GM19463 (cell line): Measurements from ENCODE around the gene KRTAP10-10.
"Not testable (repeated sequence)": the region's sequence is repeated elsewhere in the genome, so short reads cannot be mapped to it uniquely, and the experiment has no call there.

Experiments
- ATAC-seq: cut with Tn5 transposase; IDR thresholded peaks from one replicate; pipeline ENCODE4 v1.9.1; 2021; ENCODE audit warnings: mild to moderate bottlenecking, moderate library complexity; ENCODE audit not compliant: unreplicated experiment

KRTAP10-10 gene

GRCh38 chr21:44648557-44649311, 11.6 kb downstream of the KRTAP10-10 start:
- ATAC-seq = no peak

GRCh38 chr21:44649521-44650100, 12.5 kb downstream of the KRTAP10-10 start:
- no peak for ATAC-seq

- no peak for ATAC-seq
These were observed 13.3 kb downstream of the KRTAP10-10 start for GRCh38 chr21:44650265-44650972.

DNA sequence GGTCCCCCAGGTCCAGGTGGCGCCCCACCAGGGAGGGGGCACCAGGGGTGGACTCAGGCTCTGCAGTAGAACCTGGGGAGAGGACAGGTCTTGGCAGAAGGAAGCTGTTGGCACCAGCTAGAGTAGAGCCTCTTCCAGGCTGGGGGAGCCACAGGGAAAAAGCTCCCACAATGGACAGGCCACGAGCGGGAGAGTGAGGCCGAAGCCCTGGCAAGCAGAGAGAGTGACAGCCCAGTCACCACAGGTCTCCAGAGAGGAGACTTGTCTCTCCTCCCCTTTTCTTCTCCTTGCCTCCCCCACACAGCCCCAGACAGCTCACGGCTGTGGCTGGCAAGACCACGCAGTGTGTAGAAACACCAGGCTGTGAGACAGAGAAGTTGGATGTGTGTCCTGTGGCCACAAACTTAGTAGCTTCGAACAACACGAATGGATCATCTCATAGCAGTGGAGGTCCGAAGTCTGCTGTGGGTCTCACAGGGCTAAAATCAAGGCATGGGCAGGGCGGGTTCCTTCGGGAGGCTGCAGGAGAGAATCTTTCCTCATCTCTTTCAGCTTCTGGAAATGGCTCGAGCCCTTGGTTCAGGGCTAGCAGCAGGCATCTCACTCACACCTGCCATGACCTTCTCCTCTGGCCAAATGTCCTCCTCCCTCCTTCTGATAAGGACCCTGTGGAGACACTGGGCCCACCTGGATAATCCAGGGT, 14.0 kb downstream of the KRTAP10-10 start:
- ATAC-seq = no peak

DNA sequence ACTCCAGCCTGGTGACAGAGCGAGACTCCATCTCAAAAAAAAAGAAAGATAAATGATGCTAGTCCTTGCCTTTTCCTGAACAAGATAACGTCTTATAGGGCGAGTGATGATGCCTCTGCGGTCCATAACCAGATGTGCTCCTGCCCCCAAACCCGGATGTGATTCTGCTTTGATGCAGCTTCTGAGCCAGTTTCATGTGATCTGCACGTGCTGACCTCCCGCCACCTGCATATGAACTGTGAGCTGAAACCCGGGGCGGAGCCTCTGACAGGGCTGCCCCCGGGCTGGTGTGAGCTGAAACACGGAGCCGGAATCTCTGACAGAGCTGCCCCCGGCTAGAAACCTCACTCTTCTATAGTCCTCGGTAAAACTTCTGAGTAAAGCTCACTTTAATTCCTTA, 16.0 kb downstream of the KRTAP10-10 start:
- ATAC-seq = no peak

DNA sequence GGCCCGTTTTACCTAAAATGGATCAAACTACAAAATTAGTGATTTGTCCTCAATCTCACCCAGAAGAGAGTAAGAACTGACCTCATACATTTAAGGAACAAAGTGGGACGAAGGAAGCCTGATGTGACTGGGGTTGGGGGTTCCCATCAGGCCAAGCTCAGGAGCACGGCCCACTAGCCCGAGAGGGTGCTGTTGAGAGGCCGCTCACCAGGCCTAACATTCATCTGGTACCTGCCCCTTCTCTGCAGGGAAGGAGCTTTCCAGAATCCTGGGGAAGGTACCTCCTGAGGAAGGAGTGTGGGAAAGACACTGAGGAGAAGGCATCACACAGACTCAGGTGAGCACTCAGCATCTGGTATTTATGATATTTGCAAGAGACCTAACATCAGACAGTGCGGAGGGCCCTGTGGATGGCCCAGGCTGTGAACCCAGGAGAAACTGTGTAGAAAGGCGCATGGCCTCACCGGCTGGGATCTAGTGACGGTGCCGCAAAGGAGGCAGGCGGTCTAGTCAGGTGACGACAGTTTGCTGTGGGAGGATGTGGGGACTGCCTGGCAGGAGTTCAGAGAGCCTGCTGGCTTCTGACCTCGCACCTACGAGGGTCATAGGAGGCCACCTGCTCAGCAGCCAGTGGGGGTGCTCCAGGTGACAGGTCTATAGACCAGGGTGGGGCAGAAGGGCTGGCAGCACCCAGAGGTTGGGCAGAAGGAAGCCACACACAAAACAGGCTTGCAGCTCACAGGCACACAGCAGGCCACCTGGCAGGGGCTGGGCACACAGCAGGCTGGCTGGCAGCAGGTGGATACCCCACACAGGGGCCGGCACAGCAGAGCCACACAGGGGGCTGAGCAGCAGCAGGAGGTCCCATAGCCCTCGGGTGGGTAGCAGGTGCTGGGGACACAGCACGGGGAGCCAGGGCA, 16.8 kb downstream of the KRTAP10-10 start:
- no peak for ATAC-seq

DNA sequence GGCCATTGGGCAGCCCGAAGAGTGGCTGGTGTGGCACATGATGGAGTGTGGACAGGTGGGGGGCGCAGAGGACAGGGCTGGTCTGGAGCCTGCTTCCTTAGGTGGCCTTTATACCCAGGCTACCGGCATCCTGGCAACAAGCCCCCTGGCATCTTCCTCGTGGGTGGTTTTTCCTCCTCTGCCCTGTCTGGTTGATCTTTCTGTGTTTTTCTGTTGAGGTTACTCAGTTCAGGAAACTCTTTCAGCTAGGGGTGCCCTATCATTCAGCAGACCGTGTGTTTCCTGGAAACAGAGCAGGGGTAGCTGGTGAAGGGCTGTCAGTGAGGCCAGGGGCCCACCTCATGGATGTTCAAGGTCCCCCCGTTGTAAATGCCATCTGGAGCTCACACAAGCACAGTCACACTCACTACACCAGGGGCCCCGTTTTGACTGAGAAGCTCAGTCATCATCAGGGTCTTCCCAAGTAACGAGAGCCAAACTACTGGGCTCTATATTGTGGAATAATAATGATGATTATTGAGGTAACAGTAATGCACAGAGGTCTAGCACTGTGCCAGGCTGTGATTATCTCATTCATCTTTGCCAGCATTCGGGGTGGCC, 17.5 kb downstream of the KRTAP10-10 start, which contains the start of gene KRTAP12-4:
Gene KRTAP12-4, minus strand, starts transcription at position 84 of the 600 bp plus-strand sequence. Its CDS starts 45 bp downstream, at position 39.
- no peak for ATAC-seq

DNA sequence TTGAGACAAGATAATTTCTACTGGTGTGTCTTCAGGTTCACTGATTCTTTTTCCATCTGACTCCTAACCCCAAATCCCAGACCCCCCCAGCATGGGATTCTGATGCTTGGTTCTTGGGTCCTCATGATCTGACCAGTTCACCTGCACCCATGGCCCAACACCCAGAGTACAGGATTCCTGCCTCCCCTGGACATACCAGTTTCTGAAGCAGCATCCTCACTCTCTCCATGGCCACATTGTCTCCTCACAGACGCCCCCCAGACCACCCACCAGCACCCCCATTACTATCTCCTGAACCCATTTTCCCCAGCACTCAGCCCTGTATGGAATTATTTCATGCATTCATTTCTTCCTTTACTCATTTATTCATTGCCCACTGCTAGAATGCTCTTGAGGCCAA, 19.7 kb downstream of the KRTAP10-10 start:
- no peak for ATAC-seq

- no peak for ATAC-seq
These were observed 20.7 kb downstream of the KRTAP10-10 start, which contains the start of gene KRTAP12-3 for GRCh38 chr21:44657635-44658540. KRTAP12-3 (plus strand) TSS chr21:44657932; CDS start chr21:44657980, 48 bp downstream.

DNA sequence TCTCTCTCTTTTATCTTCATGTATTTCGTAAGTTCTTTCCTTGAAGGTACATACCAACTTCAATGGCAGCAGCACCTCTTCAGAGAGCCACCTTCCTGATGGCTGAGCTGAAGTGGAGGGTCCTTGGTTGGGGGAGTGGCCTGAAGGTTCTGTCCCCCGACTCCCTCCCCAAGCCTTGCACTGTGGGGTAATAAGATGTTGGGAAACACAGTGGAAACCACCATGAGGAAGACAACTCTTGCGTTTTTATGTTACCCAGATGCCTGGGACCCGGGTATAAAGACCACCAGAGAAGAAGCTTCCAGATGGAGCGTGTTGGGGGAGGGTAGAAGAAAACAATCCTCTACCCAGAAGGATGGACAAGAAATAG, 21.4 kb downstream of the KRTAP10-10 start:
- ATAC-seq = no peak

DNA sequence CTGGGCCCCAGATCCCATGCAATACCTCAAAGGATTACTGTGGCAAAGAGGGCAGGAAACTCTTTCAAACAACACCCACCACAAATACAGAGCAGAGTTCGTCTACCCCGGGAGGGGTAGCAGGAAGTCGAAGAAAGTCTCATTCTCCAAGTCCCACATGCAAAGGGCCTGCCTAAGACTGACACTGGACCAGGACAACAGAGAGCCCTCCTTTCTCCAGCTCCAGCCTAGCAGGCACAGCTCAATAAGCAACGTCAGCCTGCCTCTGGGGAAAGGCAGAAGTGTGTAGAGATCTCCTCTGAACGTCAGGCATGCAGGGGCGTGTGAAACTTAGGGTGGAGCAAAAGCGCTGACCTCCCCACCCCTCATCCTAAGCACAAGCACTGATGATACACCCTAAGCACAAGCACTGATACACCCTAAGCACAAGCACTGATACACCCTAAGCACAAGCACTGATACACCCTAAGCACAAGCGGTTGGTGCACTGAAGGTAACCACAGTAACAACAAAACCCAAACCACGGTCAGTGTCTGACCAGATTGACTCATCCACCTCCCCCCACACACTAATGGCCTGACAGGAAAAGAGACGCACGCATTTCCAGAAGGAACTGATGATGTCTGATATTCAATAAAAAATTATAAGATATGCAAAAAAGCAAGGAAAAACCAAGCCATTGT, 21.9 kb downstream of the KRTAP10-10 start:
- no peak for ATAC-seq

DNA sequence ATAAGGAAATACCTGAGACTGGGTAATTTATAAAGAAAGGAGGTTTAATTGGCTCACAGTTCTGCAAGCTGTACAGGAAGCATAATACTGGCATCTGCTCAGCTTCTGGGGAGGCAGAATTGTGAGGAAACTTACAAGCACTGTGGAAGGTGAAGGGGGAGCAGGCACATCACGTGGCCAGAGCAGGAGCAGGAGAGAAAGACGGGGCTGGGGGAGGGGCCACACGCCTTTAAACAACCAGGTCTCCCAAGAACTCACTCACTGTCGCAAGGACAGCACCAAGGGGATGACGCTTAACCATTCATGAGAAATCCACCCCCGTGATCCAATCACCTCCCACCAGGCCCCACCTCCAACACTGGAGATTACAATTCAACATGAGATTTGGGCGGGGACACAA, 24.4 kb downstream of the KRTAP10-10 start:
- ATAC-seq = not testable (repeated sequence)

DNA sequence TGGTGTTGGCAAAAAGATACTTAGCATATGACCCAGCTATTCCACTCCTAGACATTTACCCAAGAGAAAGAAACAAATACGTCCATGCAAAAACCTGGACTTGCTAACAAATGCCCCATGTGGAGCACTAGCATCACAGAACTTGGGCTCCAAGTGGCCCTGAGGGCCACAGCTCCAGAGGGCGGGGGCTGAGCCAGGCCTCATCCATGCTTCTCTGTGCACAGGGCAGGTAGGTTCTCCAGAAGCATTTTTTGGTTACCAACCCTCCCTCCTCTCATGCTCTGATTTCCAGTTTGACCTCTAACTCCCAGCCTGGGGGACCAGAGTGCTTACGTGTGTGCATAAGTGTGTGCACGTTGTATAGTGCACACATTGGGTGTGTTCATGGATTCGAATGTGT, 27.5 kb downstream of the KRTAP10-10 start:
- no peak for ATAC-seq

DNA sequence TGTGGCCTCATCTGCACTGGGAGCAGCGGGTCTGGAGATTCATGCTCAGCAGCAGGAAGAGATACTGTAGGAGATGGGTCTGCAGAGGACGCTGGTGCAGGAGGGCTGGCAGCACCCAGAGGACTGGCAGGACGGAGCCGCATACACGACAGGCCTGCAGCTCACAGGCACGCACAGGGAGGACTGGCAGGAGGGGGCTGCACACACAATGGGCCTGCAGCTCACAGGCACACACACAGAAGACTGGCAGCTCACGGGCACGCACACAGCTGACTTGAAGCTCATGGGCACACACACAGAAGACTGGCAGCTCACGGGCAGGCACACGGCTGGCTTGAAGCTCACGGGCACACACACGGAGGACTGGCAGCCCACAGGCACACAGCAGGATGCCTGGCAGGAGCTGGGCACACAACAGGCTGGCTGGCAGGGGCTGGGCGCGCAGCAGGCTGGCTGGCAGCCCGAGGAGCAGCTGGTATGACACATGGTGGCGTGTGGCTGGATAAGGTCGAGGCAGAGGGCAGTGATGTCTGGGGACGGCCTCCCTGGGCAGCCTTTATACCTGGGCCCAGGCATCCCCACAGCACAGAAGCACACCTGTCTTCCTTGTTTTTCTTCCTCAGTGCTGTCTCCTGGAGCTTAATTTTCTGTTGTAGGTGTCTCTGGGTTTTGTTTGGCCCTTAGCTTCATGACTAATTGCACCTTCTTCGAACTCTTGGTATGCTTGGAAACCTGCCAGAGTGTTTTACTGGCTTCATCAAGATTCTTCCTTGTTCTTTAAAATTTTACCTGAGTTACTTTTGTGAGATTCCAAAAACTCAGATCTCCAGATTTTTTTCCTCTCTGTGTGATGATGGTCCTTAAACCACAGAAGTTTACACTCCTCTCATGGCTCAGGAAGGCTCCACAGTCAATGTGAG, 29.5 kb downstream of the KRTAP10-10 start, which contains the start of gene KRTAP12-2:
Gene KRTAP12-2, minus strand, starts transcription at position 527 of the 920 bp plus-strand sequence. Its CDS starts 41 bp downstream, at position 486.
- ATAC-seq = no peak

DNA sequence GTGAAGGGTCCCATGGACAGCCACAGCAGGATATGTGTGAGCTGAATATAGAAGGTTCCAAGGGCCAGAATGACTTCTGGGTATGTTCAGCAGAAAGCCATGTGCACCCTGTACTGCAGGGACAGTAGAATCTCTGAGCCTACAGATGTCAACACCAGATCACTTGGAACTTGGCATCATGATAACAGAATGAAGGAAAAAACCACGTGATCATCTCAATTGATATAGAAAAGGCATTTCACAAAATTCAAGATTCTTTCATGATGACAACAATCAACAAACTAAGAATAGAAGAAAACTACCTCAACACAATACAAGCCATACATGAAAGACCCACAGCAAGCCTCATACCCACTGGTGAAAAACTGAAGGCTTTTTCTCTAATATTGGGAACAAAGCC, 30.5 kb downstream of the KRTAP10-10 start:
- ATAC-seq = no peak

DNA sequence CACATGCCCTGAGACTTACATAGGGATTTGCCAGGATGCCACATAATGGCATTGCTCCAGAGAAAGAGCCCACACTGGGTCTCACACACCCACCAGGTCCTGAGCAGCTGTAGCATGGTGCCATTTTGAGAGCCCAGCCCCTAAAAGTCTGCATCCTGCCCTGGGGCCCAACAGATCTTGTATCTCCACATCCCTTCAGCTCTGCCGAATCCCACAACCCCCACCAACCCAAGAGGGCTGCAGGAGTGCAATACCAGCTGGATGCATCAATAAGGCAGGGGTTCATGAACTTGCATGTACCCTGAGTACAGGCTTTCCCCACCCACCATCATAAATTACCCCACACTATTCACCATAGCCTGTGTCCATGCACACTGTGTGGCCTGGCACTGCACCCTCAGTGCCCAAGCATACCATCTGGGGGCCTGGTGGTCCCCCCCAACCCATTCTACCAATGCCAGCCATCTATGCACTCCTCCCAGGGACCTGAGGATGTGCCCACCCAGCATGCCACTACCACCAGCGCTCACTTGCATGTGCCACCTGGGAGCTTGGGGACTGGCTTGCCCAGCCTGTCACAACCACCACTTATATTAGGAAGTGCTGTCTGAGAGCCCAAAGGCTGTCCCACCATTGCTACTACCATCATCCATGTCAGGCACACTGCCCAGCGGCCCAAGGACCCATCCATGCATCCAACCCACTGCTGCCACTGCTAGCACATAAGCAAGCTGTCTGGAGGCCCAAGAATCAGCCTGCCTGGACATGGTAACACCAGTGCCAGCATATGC, 33.7 kb downstream of the KRTAP10-10 start:
- ATAC-seq = no peak
